Measurements from ENCODE around the gene ZDHHC3. TPM values are rescaled to one million over a fixed set of nuclear protein-coding genes. Genes with fewer than 3 reads are reported as not detected.
A peak's percentile ranks its signal among the peaks of the same experiment; 100 is the strongest.

Gene ZDHHC3
- total and polyA plus RNA-seq, 8 donors, result 86.8 to 134 (median 123) TPM

DNA sequence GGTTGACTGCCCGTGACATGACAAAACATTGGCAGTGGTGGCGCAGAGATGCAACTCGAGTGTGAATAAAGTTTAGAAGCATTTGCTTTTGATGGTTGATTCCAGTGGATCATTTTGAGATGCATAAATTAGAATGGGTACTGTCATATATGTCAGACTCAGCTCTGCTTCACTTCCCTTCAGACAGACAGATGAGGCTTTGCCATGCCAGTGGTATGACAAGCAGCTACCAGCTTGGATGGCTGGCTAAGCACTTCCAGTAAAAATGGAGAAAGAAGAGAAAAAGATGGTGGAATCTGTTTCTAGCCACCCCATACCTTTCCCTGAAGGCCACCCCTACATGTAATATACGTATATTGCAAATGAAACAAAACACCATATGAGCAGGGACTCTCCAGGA, 36.6 kb upstream of the ZDHHC3 start:
- TF ChIP-seq, protein P1, sequence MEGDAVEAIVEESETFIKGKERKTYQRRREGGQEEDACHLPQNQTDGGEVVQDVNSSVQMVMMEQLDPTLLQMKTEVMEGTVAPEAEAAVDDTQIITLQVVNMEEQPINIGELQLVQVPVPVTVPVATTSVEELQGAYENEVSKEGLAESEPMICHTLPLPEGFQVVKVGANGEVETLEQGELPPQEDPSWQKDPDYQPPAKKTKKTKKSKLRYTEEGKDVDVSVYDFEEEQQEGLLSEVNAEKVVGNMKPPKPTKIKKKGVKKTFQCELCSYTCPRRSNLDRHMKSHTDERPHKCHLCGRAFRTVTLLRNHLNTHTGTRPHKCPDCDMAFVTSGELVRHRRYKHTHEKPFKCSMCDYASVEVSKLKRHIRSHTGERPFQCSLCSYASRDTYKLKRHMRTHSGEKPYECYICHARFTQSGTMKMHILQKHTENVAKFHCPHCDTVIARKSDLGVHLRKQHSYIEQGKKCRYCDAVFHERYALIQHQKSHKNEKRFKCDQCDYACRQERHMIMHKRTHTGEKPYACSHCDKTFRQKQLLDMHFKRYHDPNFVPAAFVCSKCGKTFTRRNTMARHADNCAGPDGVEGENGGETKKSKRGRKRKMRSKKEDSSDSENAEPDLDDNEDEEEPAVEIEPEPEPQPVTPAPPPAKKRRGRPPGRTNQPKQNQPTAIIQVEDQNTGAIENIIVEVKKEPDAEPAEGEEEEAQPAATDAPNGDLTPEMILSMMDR (IDR thresholded peaks at IDR 0.05), result no peak
- intact Hi-C loops (cut with DNase I), result no loop called here
- Histone ChIP-seq H3K4me3 (no peak overlapping the region), H3K27ac (peak overlapping the region; percentile 79 to 81), H3K36me3 (peaks cover 0 to 48% of the 10 kb centered on the region in 2 donors), H3K4me1 (peaks cover 23 to 27% of the 10 kb centered on the region in 2 donors), H3K27me3 (no peaks in the 10 kb centered on the region), H3K9me3 (no peaks in the 10 kb centered on the region)
- no peak for ATAC-seq
- DNase-seq, result no peak

DNA sequence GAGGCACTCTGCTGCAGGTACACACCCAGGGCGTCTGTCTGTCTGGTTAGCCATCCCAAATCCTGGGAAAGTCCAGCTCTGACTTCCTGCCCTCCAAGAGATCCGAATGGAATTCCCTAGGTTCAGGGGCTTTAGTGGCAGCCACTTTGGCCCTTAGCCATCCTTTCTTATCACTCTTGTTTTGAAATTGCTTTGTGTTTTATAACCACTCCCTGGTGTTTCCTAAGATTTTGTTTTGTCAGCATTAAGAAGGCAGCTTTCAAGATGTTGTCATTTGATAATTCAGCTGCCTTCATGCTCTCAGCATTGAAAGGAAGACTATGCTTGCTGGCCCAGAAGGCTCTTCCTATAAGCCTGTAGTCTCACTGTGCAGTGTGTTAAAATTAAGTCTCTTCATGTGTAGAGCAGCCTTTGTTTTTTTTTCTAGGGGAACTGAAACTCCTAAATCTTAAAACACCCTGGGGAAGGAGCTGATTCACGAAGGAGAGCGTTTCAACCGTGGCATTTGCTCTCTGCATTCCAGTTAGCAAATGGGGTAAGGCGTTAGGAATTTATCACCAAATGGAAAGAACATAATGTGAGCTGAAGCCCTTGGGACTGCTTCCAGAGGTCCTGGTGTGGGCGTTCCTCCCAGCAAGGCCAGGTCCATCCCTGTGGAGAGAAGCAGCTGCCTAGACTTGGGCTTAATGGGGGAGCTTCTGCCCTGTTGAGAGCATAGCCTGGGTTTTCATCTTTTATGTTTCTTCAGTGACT, 36.0 kb upstream of the ZDHHC3 start:
- no peaks in the 10 kb centered on the region for H3K9me3 ChIP-seq
- ATAC-seq (peak; percentile 51), DNase-seq (peak in 1 of 4 donors; percentile 57)
- intact Hi-C loops (cut with DNase I), result no loop called here
- peaks cover 23 to 27% of the 10 kb centered on the region in 2 donors for H3K4me1 ChIP-seq
- no peaks in the 10 kb centered on the region for H3K27me3 ChIP-seq
- peaks cover 0 to 55% of the 10 kb centered on the region in 2 donors for H3K36me3 ChIP-seq
- no peak overlapping the region for H3K4me3 ChIP-seq
- TF ChIP-seq, protein P1 (IDR thresholded peaks at IDR 0.05), result no peak
- H3K27ac ChIP-seq, result peak overlapping the region; percentile 79 to 81

DNA sequence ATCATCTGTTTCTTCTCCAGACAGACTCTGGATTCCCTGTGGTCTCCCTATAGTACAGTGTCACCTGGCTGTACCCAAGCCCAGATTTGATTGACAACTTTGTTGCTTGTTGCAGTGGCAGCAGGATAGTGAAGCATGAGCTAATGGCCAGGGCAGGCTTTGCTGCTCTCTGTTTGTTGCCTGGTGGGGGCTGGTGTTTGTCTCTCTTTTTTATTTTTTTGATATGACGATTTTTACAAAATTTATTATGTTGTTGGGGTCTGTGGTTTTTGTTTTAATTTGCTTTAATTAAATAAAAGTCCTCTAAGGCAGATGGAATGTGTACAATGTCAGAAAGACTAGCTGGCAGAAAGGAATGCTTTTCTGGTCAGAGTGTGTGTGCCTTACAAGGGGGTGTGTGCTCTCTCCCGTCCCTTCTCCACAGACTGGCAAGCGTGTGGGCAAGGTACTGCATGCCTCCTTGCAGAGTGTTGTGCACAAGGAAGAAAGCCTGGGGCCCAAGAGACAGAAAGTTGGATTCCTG, 34.9 kb upstream of the ZDHHC3 start:
- Histone ChIP-seq H3K9me3 (no peaks in the 10 kb centered on the region), H3K4me3 (no peak overlapping the region), H3K27ac (peak overlapping the region; percentile 79 to 81), H3K36me3 (peaks cover 0 to 60% of the 10 kb centered on the region in 2 donors), H3K4me1 (peaks cover 23 to 27% of the 10 kb centered on the region in 2 donors), H3K27me3 (no peaks in the 10 kb centered on the region)
- TF ChIP-seq, protein P1 (IDR thresholded peaks at IDR 0.05), result no peak
- DNase-seq (no peak), ATAC-seq (peak; percentile 83)
- intact Hi-C loops (cut with DNase I), result no loop called here

DNA sequence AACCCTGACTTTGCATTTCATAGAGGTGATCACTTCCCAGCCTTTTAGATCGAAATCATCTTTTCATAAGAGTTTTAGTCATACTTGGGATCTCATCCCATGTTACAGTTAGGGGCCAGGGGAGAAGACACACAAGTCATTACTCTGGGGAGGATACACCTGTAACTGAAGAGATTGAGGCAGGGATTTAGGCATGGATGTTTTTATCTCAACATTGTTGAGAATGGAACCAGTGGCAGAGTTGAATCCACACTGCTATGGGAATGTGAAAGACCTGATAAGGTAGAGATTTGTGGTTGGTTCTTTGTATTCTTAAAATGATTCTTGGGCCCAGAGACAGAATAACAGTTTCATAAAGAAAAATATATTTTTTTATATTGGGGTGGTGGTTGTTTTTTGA, 33.9 kb upstream of the ZDHHC3 start:
- Histone ChIP-seq H3K4me3 (no peak overlapping the region), H3K4me1 (peaks cover 23 to 27% of the 10 kb centered on the region in 2 donors), H3K27ac (no peak overlapping the region), H3K36me3 (peaks cover 0 to 60% of the 10 kb centered on the region in 2 donors), H3K27me3 (no peaks in the 10 kb centered on the region), H3K9me3 (no peaks in the 10 kb centered on the region)
- TF ChIP-seq, protein P1 (IDR thresholded peaks at IDR 0.05), result no peak
- intact Hi-C loops (cut with DNase I), result no loop called here
- ATAC-seq (no peak), DNase-seq (no peak)

DNA sequence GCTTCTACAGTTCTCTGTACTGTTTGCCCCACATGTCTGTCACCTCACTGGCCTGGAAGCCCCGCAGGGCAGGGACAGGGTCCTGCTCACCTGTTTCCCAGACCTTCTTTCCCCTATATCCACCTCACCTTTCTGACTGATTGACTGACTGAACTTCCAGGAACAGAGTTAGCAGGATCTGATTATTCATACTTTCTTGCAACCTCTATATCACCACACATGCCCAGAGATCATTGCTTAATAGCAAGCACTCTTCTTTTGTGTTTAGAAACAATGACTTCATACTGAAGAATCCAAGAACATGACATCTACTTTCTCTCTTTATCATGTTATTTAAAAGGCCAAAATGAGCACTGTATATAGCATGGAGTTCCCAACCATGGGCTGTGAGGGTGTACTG, 32.1 kb upstream of the ZDHHC3 start:
- no peak for DNase-seq
- Histone ChIP-seq H3K9me3 (no peaks in the 10 kb centered on the region), H3K4me1 (peaks cover 23 to 27% of the 10 kb centered on the region in 2 donors), H3K27me3 (no peaks in the 10 kb centered on the region), H3K4me3 (no peak overlapping the region), H3K36me3 (peaks cover 0 to 60% of the 10 kb centered on the region in 2 donors), H3K27ac (peak overlapping the region in 1 of 2 donors; percentile 9)
- intact Hi-C loops (cut with DNase I), result no loop called here
- ATAC-seq, result no peak
- TF ChIP-seq, protein P1 (IDR thresholded peaks at IDR 0.05), result no peak

Measured in left lung (tissue), 10 donors.